SK-N-MC (cell line): ENCODE data around the gene PPP2R3A.
A peak's percentile ranks its signal among the peaks of the same experiment; 100 is the strongest.

Experiments
- DNase-seq: peaks from one replicate; pipeline ENCODE4 v3.0.0-alpha.2; 2011; ENCODE audit warnings: low read depth, low spot score
- H3K27ac ChIP-seq: fragments of 200-600 bp; sonication (generic); 2 replicates; pipeline ENCODE4 v1.5.1; 2016; ENCODE audit warnings: mixed run types
- H3K36me3 ChIP-seq: fragments of 200-600 bp; sonication (generic); 2 replicates; pipeline ENCODE4 v1.6.1; 2017; ENCODE audit warnings: antibody characterized with exemption, low read length, mixed read lengths; ENCODE audit not compliant: insufficient read depth
- H3K4me3 ChIP-seq: fragments of 200-600 bp; sonication (generic); 2 replicates; pipeline ENCODE4 v1.5.1; 2016
- H3K9ac ChIP-seq: fragments of 200-600 bp; sonication (generic); 2 replicates; pipeline ENCODE4 v1.8.0; 2017; ENCODE audit warnings: mixed run types, mixed read lengths; ENCODE audit not compliant: insufficient read length
- H3K9me3 ChIP-seq: fragments of 200-600 bp; sonication (generic); 2 replicates; pipeline ENCODE4 v1.6.1; 2017; ENCODE audit warnings: low read depth, mild to moderate bottlenecking, antibody characterized with exemption, low read length, moderate library complexity, mixed read lengths
- EZH2 ChIP-seq: fragments of 200-600 bp; sonication (generic); IDR thresholded peaks from one replicate; pipeline ENCODE4 v1.6.1; 2017; ENCODE audit warnings: antibody characterized with exemption
- FOXP2 ChIP-seq: optimal IDR thresholded peaks from 2 replicates; pipeline ENCODE3; 2011; ENCODE audit warnings: mild to moderate bottlenecking, moderate library complexity; ENCODE audit not compliant: insufficient read depth; ENCODE audit errors: extremely low read length, control extremely low read depth
- POLR2AphosphoS5 ChIP-seq: IDR thresholded peaks from 2 replicates; pipeline ENCODE4 v1.6.1; 2012; ENCODE audit warnings: mild to moderate bottlenecking, low read depth, low read length, borderline replicate concordance

Gene PPP2R3A

GRCh38 chr3:135965129-135965505 is 411 bp upstream of the PPP2R3A start:
- DNase-seq, result no peak
- Histone ChIP-seq H3K36me3 (no peaks in the 10 kb centered on the region), H3K27ac (no peak overlapping the region), H3K9ac (no peak overlapping the region), H3K9me3 (0 out of 2 replicates have a peak, but pooled peaks cover 2% of the 10 kb centered on the region), H3K4me3 (peak overlapping the region; percentile 92)
- TF ChIP-seq POLR2AphosphoS5 (no peak), FOXP2 (no peak), EZH2 (no peak)

GRCh38 chr3:135966271-135966961 is 888 bp downstream of the PPP2R3A start:
- TF ChIP-seq POLR2AphosphoS5, result no peak
- no peak for TF ChIP-seq FOXP2
- TF ChIP-seq EZH2, result no peak
- no peaks in the 10 kb centered on the region for H3K9me3 ChIP-seq
- peak overlapping the region; percentile 76 for H3K9ac ChIP-seq
- peak overlapping the region; percentile 92 for H3K4me3 ChIP-seq
- no peaks in the 10 kb centered on the region for H3K36me3 ChIP-seq
- no peak overlapping the region for H3K27ac ChIP-seq
- no peak for DNase-seq

- H3K36me3 ChIP-seq, result no peaks in the 10 kb centered on the region
- H3K9me3 ChIP-seq, result no peaks in the 10 kb centered on the region
- peak overlapping the region; percentile 92 for H3K4me3 ChIP-seq
- H3K27ac ChIP-seq, result no peak overlapping the region
- TF ChIP-seq EZH2 (no peak), POLR2AphosphoS5 (no peak), FOXP2 (no peak)
- H3K9ac ChIP-seq, result peak overlapping the region; percentile 76
- no peak for DNase-seq
Measured at GRCh38 chr3:135966962-135967274, 1.4 kb downstream of the PPP2R3A start.

GRCh38 chr3:135967867-135968266 is 2.3 kb downstream of the PPP2R3A start:
- no peak for DNase-seq
- Histone ChIP-seq H3K36me3 (no peaks in the 10 kb centered on the region), H3K9ac (no peak overlapping the region), H3K9me3 (no peaks in the 10 kb centered on the region), H3K4me3 (no peak overlapping the region), H3K27ac (no peak overlapping the region)
- no peak for TF ChIP-seq FOXP2
- TF ChIP-seq POLR2AphosphoS5, result no peak

GRCh38 chr3:135970506-135971116 is 5.1 kb downstream of the PPP2R3A start:
- Histone ChIP-seq H3K36me3 (no peaks in the 10 kb centered on the region), H3K9ac (no peak overlapping the region), H3K4me3 (no peak overlapping the region), H3K27ac (no peak overlapping the region), H3K9me3 (no peaks in the 10 kb centered on the region)
- no peak for DNase-seq
- TF ChIP-seq EZH2 (no peak), FOXP2 (no peak), POLR2AphosphoS5 (no peak)

GRCh38 chr3:135973841-135974240 is 8.3 kb downstream of the PPP2R3A start:
- DNase-seq, result no peak
- Histone ChIP-seq H3K27ac (no peak overlapping the region), H3K9me3 (no peaks in the 10 kb centered on the region)

GRCh38 chr3:135975053-135975452 is 9.5 kb downstream of the PPP2R3A start:
- no peak overlapping the region for H3K27ac ChIP-seq
- no peaks in the 10 kb centered on the region for H3K9me3 ChIP-seq
- TF ChIP-seq FOXP2 (no peak), EZH2 (no peak), POLR2AphosphoS5 (no peak)
- H3K4me3 ChIP-seq, result no peak overlapping the region
- no peaks in the 10 kb centered on the region for H3K36me3 ChIP-seq
- DNase-seq, result no peak
- no peak overlapping the region for H3K9ac ChIP-seq

More at GRCh38 chr3:135973841-135974240, 8.3 kb downstream of the PPP2R3A start:
- TF ChIP-seq POLR2AphosphoS5 (no peak), EZH2 (no peak)
- no peaks in the 10 kb centered on the region for H3K36me3 ChIP-seq
- H3K4me3 ChIP-seq, result no peak overlapping the region
- no peak overlapping the region for H3K9ac ChIP-seq

- Histone ChIP-seq H3K9me3 (no peaks in the 10 kb centered on the region), H3K27ac (no peak overlapping the region), H3K4me3 (no peak overlapping the region), H3K36me3 (no peaks in the 10 kb centered on the region), H3K9ac (no peak overlapping the region)
- DNase-seq, result no peak
- TF ChIP-seq FOXP2 (no peak), POLR2AphosphoS5 (no peak), EZH2 (no peak)
Measured at GRCh38 chr3:135975536-135975935, 10.0 kb downstream of the PPP2R3A start.

- TF ChIP-seq POLR2AphosphoS5, result no peak
- no peak for TF ChIP-seq EZH2
- TF ChIP-seq FOXP2, result no peak
- Histone ChIP-seq H3K9me3 (no peaks in the 10 kb centered on the region), H3K9ac (no peak overlapping the region), H3K27ac (no peak overlapping the region), H3K4me3 (no peak overlapping the region), H3K36me3 (no peaks in the 10 kb centered on the region)
- no peak for DNase-seq
Measured at GRCh38 chr3:135980343-135980742, 14.8 kb downstream of the PPP2R3A start.
